Ishikawa (cell line): ENCODE results near the gene USP6NL.

Experiments
- CEBPB ChIP-seq: IDR thresholded peaks from 2 replicates; pipeline ENCODE4 v1.6.1; 2012
- EGR1 ChIP-seq: IDR thresholded peaks from 2 replicates; pipeline ENCODE4 v1.6.1; 2012
- EP300 ChIP-seq: IDR thresholded peaks from 2 replicates; pipeline ENCODE4 v1.6.1; 2012; ENCODE audit warnings: borderline replicate concordance
- RAD21 ChIP-seq: IDR thresholded peaks from 2 replicates; pipeline ENCODE4 v1.6.1; 2012; ENCODE audit warnings: low read depth
- TAF1 ChIP-seq: IDR thresholded peaks from 2 replicates; pipeline ENCODE4 v1.6.1; 2012; ENCODE audit warnings: low read depth, mild to moderate bottlenecking
- YY1 ChIP-seq: IDR thresholded peaks from 2 replicates; pipeline ENCODE4 v1.6.1; 2012; ENCODE audit warnings: low read depth
- ZBTB7A ChIP-seq: IDR thresholded peaks from 2 replicates; pipeline ENCODE4 v1.6.1; 2012; ENCODE audit warnings: low read depth
- TF ChIP-seq, protein P1 (sequence below): IDR thresholded peaks from 2 replicates; pipeline ENCODE4 v1.6.1; 2012; ENCODE audit warnings: low read depth, mild to moderate bottlenecking
- TF ChIP-seq, protein P2 (sequence below): IDR thresholded peaks from 2 replicates; pipeline ENCODE4 v1.6.1; 2012

DNA sequence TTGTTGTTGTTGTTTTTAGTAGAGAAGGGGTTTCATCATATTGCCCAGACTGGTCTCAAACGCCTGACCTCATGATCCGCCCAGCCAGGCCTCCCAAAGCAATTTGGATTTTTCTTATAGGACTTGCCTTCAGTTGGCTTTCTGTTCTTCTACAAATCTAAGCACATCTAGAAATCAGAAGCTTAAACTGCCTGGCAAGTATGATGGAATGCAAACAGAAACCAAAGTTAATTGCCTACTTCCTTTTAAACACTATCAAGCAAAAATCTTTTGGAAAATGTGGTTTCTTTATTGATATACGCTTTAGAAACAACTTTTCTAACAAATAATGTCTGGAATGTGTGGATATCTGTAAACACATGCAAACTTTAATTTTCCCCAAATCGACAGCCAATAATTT, 64.9 kb downstream of the USP6NL start:
- TF ChIP-seq EGR1 (no peak), ZBTB7A (no peak), YY1 (no peak), CEBPB (no peak), TAF1 (no peak), RAD21 (no peak), EP300 (no peak)
- TF ChIP-seq, protein P1, sequence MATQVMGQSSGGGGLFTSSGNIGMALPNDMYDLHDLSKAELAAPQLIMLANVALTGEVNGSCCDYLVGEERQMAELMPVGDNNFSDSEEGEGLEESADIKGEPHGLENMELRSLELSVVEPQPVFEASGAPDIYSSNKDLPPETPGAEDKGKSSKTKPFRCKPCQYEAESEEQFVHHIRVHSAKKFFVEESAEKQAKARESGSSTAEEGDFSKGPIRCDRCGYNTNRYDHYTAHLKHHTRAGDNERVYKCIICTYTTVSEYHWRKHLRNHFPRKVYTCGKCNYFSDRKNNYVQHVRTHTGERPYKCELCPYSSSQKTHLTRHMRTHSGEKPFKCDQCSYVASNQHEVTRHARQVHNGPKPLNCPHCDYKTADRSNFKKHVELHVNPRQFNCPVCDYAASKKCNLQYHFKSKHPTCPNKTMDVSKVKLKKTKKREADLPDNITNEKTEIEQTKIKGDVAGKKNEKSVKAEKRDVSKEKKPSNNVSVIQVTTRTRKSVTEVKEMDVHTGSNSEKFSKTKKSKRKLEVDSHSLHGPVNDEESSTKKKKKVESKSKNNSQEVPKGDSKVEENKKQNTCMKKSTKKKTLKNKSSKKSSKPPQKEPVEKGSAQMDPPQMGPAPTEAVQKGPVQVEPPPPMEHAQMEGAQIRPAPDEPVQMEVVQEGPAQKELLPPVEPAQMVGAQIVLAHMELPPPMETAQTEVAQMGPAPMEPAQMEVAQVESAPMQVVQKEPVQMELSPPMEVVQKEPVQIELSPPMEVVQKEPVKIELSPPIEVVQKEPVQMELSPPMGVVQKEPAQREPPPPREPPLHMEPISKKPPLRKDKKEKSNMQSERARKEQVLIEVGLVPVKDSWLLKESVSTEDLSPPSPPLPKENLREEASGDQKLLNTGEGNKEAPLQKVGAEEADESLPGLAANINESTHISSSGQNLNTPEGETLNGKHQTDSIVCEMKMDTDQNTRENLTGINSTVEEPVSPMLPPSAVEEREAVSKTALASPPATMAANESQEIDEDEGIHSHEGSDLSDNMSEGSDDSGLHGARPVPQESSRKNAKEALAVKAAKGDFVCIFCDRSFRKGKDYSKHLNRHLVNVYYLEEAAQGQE: no peak
- TF ChIP-seq, protein P2, sequence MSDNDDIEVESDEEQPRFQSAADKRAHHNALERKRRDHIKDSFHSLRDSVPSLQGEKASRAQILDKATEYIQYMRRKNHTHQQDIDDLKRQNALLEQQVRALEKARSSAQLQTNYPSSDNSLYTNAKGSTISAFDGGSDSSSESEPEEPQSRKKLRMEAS: no peak
